Keratinocyte (primary cell): ENCODE results near the gene UROS. TPM values are rescaled to one million over a fixed set of nuclear protein-coding genes. Genes with fewer than 3 reads are reported as not detected.

ENCODE experiments used
- DNase-seq: peaks from one replicate; pipeline ENCODE4 v3.0.0-alpha.2; 2011; ENCODE audit warnings: low read depth, missing footprints, low spot score
- FAIRE-seq: peaks from 2 replicates; lab custom pipeline; 2011; peaks lifted over from hg19 to GRCh38; lab: Jason Lieb, UNC
- H2AFZ ChIP-seq: 2 replicates; pipeline ENCODE4 v1.6.0; 2012; ENCODE audit warnings: low read length, control low read depth, inconsistent platforms; ENCODE audit not compliant: control insufficient read depth
- H3K27ac ChIP-seq: 2 replicates; pipeline ENCODE4 v1.5.1; 2011; ENCODE audit warnings: low read length; ENCODE audit not compliant: control insufficient read depth, insufficient read depth
- H3K27me3 ChIP-seq: 3 replicates; pipeline ENCODE4 v1.6.0; 2011; ENCODE audit warnings: low read length; ENCODE audit not compliant: control insufficient read depth, insufficient read depth; ENCODE audit errors: extremely low read depth
- H3K36me3 ChIP-seq, 2 experiments: 2 replicates in 1 of 2; 3 replicates in 1 of 2; pipeline ENCODE4 v1.5.1; 2011; ENCODE audit warnings: low read length in 2 of 2, mild to moderate bottlenecking in 1 of 2; ENCODE audit not compliant: control insufficient read depth in 2 of 2, insufficient read depth in 2 of 2; ENCODE audit errors: extremely low read depth in 1 of 2
- H3K4me1 ChIP-seq: 3 replicates; pipeline ENCODE4 v1.5.1; 2011; ENCODE audit warnings: low read length; ENCODE audit not compliant: control insufficient read depth, insufficient read depth; ENCODE audit errors: extremely low read depth
- H3K4me2 ChIP-seq: 3 replicates; pipeline ENCODE4 v1.6.0; 2011; ENCODE audit warnings: low read depth, low read length; ENCODE audit not compliant: control insufficient read depth, insufficient read depth; ENCODE audit errors: extremely low read depth
- H3K4me3 ChIP-seq, 3 experiments: fragments of 200-600 bp in 1 of 3; sonication (generic) in 1 of 3; 2 replicates in 2 of 3; 3 replicates in 1 of 3; pipeline ENCODE4 v1.5.1; 2011 to 2016; ENCODE audit warnings: low read length in 3 of 3, mild to moderate bottlenecking in 3 of 3, control low read depth in 2 of 3, inconsistent platforms in 1 of 3, low read depth in 1 of 3, mixed read lengths in 1 of 3, mixed run types in 1 of 3, moderate library complexity in 1 of 3; ENCODE audit not compliant: control insufficient read depth in 2 of 3, insufficient read depth in 2 of 3; ENCODE audit errors: extremely low read depth in 1 of 3
- H3K79me2 ChIP-seq: 2 replicates; pipeline ENCODE4 v1.6.0; 2012; ENCODE audit warnings: low read length; ENCODE audit not compliant: control insufficient read depth, insufficient read depth
- H3K9ac ChIP-seq: 3 replicates; pipeline ENCODE4 v1.6.0; 2011; ENCODE audit warnings: low read length; ENCODE audit not compliant: control insufficient read depth, insufficient read depth; ENCODE audit errors: extremely low read depth
- H3K9me1 ChIP-seq: 3 replicates; pipeline ENCODE4 v1.6.0; 2011; ENCODE audit warnings: low read length; ENCODE audit not compliant: control insufficient read depth, insufficient read depth; ENCODE audit errors: extremely low read depth
- H3K9me3 ChIP-seq: 2 replicates; pipeline ENCODE4 v1.5.1; 2012; ENCODE audit warnings: low read depth, low read length; ENCODE audit not compliant: control insufficient read depth
- H4K20me1 ChIP-seq: 3 replicates; pipeline ENCODE4 v1.6.0; 2011; ENCODE audit warnings: low read length; ENCODE audit not compliant: control insufficient read depth, insufficient read depth; ENCODE audit errors: extremely low read depth
- EZH2 ChIP-seq: IDR thresholded peaks from one replicate; pipeline ENCODE4 v1.6.1; 2012; ENCODE audit warnings: inconsistent platforms, mild to moderate bottlenecking, low read length, moderate library complexity
- dilution Hi-C: fragments of 300-500 bp; cut with MboI; formaldehyde crosslinking; loops from one replicate; pipeline ENCODE4 v1.7.0; 2020; ENCODE audit warnings: low sequenced_read_pairs; ENCODE audit not compliant: extremely low pct_ligation_motif_present
- polyA plus RNA-seq, 5 experiments: library from polyadenylated mRNA; depleted of rRNA in 3 of 5; stranded (reverse) in 3 of 5; stranded (forward) in 1 of 5; unstranded in 1 of 5; fragments of >200 nt; gene quantifications; 1 replicate in 1 of 5; 2 replicates in 3 of 5; 3 replicates in 1 of 5; pipeline versions ENCODE4 v1.2.1 to v1.2.3, GENCODE V29; 2011 to 2012; ENCODE audit warnings: missing spikeins in 2 of 5, low read depth in 1 of 5, low replicate concordance in 1 of 5
- TF ChIP-seq, protein P1 (sequence below), 3 experiments: IDR thresholded peaks in 1 of 3; conservative IDR thresholded peaks in 1 of 3; optimal IDR thresholded peaks in 1 of 3; 2 replicates in 2 of 3; 3 replicates in 1 of 3; pipeline versions ENCODE3 to v1.5.1; 2011; ENCODE audit warnings: low read length in 3 of 3, mild to moderate bottlenecking in 3 of 3, moderate library complexity in 2 of 3, control low read depth in 1 of 3, inconsistent platforms in 1 of 3; ENCODE audit not compliant: insufficient read depth in 2 of 3; ENCODE audit errors: extremely low read depth in 1 of 3

Gene UROS
- polyA plus RNA-seq, 1 donor (not counting 4 experiments of a cell fraction or from before 2014, with no cell fraction given), result 46.7 TPM

DNA sequence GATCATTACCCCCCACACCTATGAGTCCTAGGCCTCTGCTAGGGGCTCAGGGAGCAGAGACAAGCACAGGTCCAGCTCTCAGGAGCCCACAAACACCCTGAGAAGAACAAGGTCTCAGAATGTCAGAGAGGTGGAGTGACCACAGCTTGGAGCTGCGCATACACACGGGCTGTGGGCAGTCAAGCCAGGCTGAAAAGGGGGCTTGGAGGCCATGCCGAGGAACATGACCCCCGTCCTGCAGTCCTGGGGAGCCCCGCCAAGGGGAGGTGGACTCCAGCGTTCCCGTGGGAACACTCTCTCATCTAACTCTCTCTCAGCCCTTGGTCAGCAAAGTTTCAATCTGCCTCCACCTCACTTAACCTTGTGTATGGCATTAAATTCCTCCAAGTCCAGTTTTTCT lies 39.6 kb downstream of the UROS start:
- no peak overlapping the region for H3K4me3 ChIP-seq
- H3K79me2 ChIP-seq, result no peaks in the 10 kb centered on the region
- no peaks in the 10 kb centered on the region for H3K4me1 ChIP-seq
- H2AFZ ChIP-seq, result no peak overlapping the region
- H3K9ac ChIP-seq, result no peak overlapping the region
- H4K20me1 ChIP-seq, result no peaks in the 10 kb centered on the region
- TF ChIP-seq EZH2, result no peak
- TF ChIP-seq, protein P1, sequence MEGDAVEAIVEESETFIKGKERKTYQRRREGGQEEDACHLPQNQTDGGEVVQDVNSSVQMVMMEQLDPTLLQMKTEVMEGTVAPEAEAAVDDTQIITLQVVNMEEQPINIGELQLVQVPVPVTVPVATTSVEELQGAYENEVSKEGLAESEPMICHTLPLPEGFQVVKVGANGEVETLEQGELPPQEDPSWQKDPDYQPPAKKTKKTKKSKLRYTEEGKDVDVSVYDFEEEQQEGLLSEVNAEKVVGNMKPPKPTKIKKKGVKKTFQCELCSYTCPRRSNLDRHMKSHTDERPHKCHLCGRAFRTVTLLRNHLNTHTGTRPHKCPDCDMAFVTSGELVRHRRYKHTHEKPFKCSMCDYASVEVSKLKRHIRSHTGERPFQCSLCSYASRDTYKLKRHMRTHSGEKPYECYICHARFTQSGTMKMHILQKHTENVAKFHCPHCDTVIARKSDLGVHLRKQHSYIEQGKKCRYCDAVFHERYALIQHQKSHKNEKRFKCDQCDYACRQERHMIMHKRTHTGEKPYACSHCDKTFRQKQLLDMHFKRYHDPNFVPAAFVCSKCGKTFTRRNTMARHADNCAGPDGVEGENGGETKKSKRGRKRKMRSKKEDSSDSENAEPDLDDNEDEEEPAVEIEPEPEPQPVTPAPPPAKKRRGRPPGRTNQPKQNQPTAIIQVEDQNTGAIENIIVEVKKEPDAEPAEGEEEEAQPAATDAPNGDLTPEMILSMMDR (optimal IDR thresholded peaks at IDR 0.05 in 1 of 3, IDR thresholded peaks at IDR 0.05 in 1 of 3, conservative IDR thresholded peaks at IDR 0.05 in 1 of 3; ENCODE audit: extremely low read depth in 1 of 3, insufficient read depth in 2 of 3, low read length in 3 of 3), result no peak
- H3K4me2 ChIP-seq, result no peak overlapping the region
- H3K27me3 ChIP-seq, result no peaks in the 10 kb centered on the region
- H3K27ac ChIP-seq, result no peak overlapping the region
- DNase-seq, result no peak
- no peaks in the 10 kb centered on the region for H3K9me1 ChIP-seq
- no peaks in the 10 kb centered on the region for H3K9me3 ChIP-seq
- H3K36me3 ChIP-seq, result peaks cover 0 to 2% of the 10 kb centered on the region in 2 experiments
- dilution Hi-C loops, result no loop called here
- no peak for FAIRE-seq

DNA sequence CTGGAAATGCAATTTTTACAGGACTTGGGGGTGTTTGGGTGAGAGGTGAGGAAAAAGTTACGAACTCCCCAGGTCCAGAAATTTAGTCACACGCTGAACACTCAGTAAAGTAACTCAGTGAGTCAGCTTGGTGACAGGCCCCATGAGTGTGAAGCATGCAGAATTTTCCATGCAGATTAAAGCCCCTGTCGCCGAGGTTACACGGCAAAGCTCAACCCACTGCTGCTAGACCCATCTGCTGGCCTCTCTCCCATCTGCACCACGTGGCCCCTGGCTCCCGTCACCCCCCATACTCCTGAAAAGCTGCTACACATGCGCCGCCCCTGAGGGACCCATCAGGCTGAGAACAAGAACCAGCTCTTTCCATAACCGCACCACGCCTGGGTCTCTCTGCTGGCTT lies 40.4 kb downstream of the UROS start:
- FAIRE-seq, result no peak
- Histone ChIP-seq H3K4me2 (no peak overlapping the region), H3K27ac (no peak overlapping the region), H3K36me3 (no peaks in the 10 kb centered on the region), H3K9me3 (no peaks in the 10 kb centered on the region), H3K79me2 (no peaks in the 10 kb centered on the region), H3K4me1 (no peaks in the 10 kb centered on the region), H3K9ac (no peak overlapping the region), H2AFZ (no peak overlapping the region), H3K27me3 (no peaks in the 10 kb centered on the region), H3K9me1 (no peaks in the 10 kb centered on the region), H3K4me3 (no peak overlapping the region), H4K20me1 (no peaks in the 10 kb centered on the region)
- dilution Hi-C loops, result no loop called here
- DNase-seq, result no peak
- TF ChIP-seq, protein P1 (optimal IDR thresholded peaks at IDR 0.05 in 1 of 3, IDR thresholded peaks at IDR 0.05 in 1 of 3, conservative IDR thresholded peaks at IDR 0.05 in 1 of 3; ENCODE audit: extremely low read depth in 1 of 3, insufficient read depth in 2 of 3, low read length in 3 of 3), result no peak
- TF ChIP-seq EZH2, result no peak
